Activated naive CD8-positive, alpha-beta T cell (primary cell): ENCODE data around the gene INPP5K.
"Not testable (repeated sequence)": the region's sequence is repeated elsewhere in the genome, so short reads cannot be mapped to it uniquely, and the experiment has no call there.

Experiments
- H3K27ac Mint-ChIP-seq: one replicate; pipeline ENCODE4 v1.8.0; 2021; ENCODE audit warnings: mixed read lengths
- H3K27me3 Mint-ChIP-seq: one replicate; pipeline ENCODE4 v1.8.0; 2021; ENCODE audit warnings: mixed read lengths
- H3K36me3 Mint-ChIP-seq: one replicate; pipeline ENCODE4 v1.8.0; 2021; ENCODE audit warnings: mixed read lengths
- H3K4me1 Mint-ChIP-seq: one replicate; pipeline ENCODE4 v1.8.0; 2021; ENCODE audit warnings: low read depth, mixed read lengths
- H3K4me3 Mint-ChIP-seq: one replicate; pipeline ENCODE4 v1.8.0; 2021; ENCODE audit warnings: mild to moderate bottlenecking, mixed read lengths
- H3K9me3 Mint-ChIP-seq: one replicate; pipeline ENCODE4 v1.8.0; 2021; ENCODE audit warnings: low read depth, mixed read lengths

INPP5K gene

GRCh38 chr17:1516388-1517161 lies at the start of gene INPP5K:
Gene INPP5K (minus strand): TSS chr17:1516612. CDS start chr17:1516499, 113 bp downstream.
- Mint-ChIP-seq H3K9me3 (no peaks in the 10 kb centered on the region), H3K4me1 (peaks cover 32% of the 10 kb centered on the region), H3K4me3 (peak within 1 kb of the TSS; percentile 90), H3K36me3 (peaks cover 4% of the 10 kb centered on the region), H3K27ac (peak within 1 kb of the TSS; percentile 83), H3K27me3 (no peaks in the 10 kb centered on the region)

DNA sequence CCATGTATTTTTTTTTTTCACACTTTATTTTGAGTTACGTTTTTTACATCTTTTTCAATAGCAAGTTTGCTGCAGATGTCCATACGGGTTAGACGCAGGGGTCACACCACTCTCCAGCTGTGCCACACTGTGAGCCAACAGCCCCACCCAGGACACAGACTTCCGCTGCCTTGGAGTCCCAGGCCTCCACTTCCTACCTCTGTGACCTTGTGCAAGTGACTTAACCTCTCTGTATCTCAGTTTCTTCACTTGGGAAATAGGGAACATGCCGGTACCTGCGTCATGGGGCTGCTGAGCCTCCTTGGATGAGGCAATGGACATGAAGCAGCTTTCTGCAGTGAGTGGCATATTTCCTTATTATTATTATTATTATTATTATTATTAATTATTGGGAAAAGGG lies 49.5 kb upstream of the INPP5K start:
- Mint-ChIP-seq H3K36me3 (no peaks in the 10 kb centered on the region), H3K9me3 (no peaks in the 10 kb centered on the region), H3K4me1 (peaks cover 30% of the 10 kb centered on the region), H3K27me3 (no peaks in the 10 kb centered on the region), H3K27ac (no peak overlapping the region), H3K4me3 (no peak overlapping the region)

GRCh38 chr17:1563786-1564613 lies 47.6 kb upstream of the INPP5K start:
- Mint-ChIP-seq H3K27me3 (no peaks in the 10 kb centered on the region), H3K4me1 (peaks cover 41% of the 10 kb centered on the region), H3K27ac (no peak overlapping the region), H3K36me3 (no peaks in the 10 kb centered on the region), H3K4me3 (peak overlapping the region; percentile 46), H3K9me3 (no peaks in the 10 kb centered on the region)

DNA sequence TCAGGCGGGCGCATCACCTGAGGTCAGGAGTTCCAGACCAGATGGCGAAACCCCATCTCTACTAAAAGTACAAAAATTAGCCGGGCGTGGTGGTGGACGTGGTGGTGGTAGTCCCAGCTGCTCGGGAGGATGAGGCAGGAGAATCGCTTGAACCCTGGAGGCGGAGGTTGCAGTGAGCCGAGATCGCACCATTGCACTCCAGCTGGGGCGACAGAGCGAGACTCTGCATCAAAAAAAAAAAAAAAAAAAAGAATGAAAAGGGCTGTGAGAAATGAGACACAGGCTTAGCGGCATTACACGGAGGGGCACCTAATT lies 47.0 kb upstream of the INPP5K start:
- H3K27ac Mint-ChIP-seq, H3K36me3 Mint-ChIP-seq, H3K27me3 Mint-ChIP-seq, H3K9me3 Mint-ChIP-seq: not testable (repeated sequence)
- Mint-ChIP-seq H3K4me1 (peaks cover 43% of the 10 kb centered on the region), H3K4me3 (peak overlapping the region; percentile 46)

GRCh38 chr17:1562176-1562643 lies 45.8 kb upstream of the INPP5K start:
- Mint-ChIP-seq H3K36me3 (no peaks in the 10 kb centered on the region), H3K27me3 (no peaks in the 10 kb centered on the region), H3K9me3 (no peaks in the 10 kb centered on the region), H3K4me1 (peaks cover 40% of the 10 kb centered on the region), H3K27ac (no peak overlapping the region), H3K4me3 (peak overlapping the region; percentile 88)

DNA sequence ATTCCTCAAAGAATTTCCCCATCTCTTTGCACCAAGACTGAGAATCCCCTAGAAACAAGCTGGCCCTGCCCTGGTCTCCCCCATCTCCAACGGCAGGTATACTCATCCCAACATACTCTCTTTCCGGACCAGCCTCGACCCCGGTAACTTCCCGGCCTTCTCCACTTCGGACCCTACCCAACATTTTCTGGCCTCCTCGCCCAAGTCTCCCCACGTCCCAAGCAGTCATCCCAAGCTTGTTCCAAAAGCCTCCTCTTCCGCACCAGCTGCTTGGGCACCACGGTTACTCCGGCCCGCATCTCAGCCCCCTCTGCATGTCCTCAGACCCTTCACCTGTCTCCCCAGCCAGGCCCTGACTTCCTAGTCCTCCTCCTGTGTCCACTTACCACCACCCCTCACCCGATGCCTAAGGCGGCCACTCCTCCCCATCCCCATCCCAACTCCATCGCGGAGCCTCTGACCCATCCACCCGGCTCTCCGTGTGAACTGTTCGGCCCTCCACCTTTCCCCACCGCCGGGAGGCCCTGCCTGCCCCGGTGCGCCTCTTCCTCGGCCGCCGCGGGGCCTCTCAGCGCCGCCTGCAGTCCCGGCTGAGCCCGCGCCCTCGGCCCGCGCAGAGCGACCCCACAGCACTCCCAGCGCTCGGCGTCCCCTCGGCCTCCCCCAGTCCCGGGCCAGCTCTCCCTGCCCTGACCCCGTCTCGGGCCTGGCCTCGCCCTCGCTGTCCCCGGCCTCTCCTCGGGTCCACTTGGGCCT lies 45.2 kb upstream of the INPP5K start:
- Mint-ChIP-seq H3K27me3 (no peaks in the 10 kb centered on the region), H3K4me3 (peak overlapping the region; percentile 88), H3K27ac (peak overlapping the region; percentile 70), H3K9me3 (no peaks in the 10 kb centered on the region), H3K36me3 (no peaks in the 10 kb centered on the region), H3K4me1 (peaks cover 36% of the 10 kb centered on the region)

- H3K27me3 Mint-ChIP-seq: no peaks in the 10 kb centered on the region
- H3K4me1 Mint-ChIP-seq: peaks cover 32% of the 10 kb centered on the region
- no peaks in the 10 kb centered on the region for H3K9me3 Mint-ChIP-seq
Observed at GRCh38 chr17:1560858-1561355, 44.5 kb upstream of the INPP5K start.

DNA sequence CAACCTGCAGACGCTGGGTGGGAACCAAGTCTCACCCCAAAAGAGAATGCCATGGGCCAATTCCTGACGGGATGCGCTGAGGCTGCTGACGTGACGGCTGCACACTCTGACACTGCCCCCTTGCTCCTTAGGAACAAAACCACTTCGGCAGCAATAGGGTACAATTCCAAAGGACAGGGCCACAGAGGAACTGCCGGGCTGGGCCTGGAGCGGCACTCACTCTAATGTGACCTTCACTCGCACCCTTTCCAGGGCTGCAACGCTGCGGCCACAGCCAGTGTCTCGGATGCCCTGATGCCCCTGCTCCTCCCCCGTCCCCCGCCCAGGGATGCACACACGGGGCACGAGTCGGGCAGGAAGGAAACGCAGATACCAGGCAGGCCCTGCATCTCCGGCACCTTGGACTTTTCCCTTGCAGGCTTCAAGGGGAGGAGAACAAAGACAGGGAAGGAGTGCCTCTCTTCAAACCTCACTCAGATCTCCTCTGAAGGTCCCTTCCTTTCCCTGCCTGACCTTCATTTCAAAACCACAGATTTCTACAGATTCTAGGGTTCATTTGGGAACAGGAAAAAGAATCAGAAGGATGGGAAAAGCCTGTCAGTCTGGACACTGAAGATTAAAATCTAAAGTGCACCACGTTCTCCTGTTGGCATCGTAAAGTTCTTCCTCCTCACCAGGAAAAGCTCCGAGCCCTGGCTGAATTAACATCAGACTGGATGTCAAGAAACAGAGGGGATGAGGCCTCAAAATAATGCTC lies 43.9 kb upstream of the INPP5K start:
- Mint-ChIP-seq H3K4me3 (peak overlapping the region; percentile 88), H3K36me3 (no peaks in the 10 kb centered on the region), H3K9me3 (no peaks in the 10 kb centered on the region), H3K27me3 (no peaks in the 10 kb centered on the region), H3K4me1 (peaks cover 29% of the 10 kb centered on the region), H3K27ac (no peak overlapping the region)

More at GRCh38 chr17:1560858-1561355, 44.5 kb upstream of the INPP5K start:
- Mint-ChIP-seq H3K4me3 (peak overlapping the region; percentile 88), H3K27ac (peak overlapping the region; percentile 70), H3K36me3 (no peaks in the 10 kb centered on the region)

GRCh38 chr17:1559047-1560043 lies 42.9 kb upstream of the INPP5K start:
- no peaks in the 10 kb centered on the region for H3K9me3 Mint-ChIP-seq
- no peak overlapping the region for H3K27ac Mint-ChIP-seq
- no peaks in the 10 kb centered on the region for H3K27me3 Mint-ChIP-seq
- H3K36me3 Mint-ChIP-seq: no peaks in the 10 kb centered on the region
- peak overlapping the region; percentile 40 for H3K4me3 Mint-ChIP-seq
- H3K4me1 Mint-ChIP-seq: peaks cover 28% of the 10 kb centered on the region

- Mint-ChIP-seq H3K4me1 (peaks cover 21% of the 10 kb centered on the region), H3K4me3 (no peak overlapping the region), H3K9me3 (no peaks in the 10 kb centered on the region), H3K36me3 (peaks cover 2% of the 10 kb centered on the region), H3K27ac (no peak overlapping the region), H3K27me3 (no peaks in the 10 kb centered on the region)
Observed at GRCh38 chr17:1558401-1558800, 42.0 kb upstream of the INPP5K start.

GRCh38 chr17:1557355-1558095 lies 41.1 kb upstream of the INPP5K start:
- Mint-ChIP-seq H3K27me3 (no peaks in the 10 kb centered on the region), H3K36me3 (peaks cover 2% of the 10 kb centered on the region), H3K4me1 (peaks cover 21% of the 10 kb centered on the region), H3K4me3 (no peak overlapping the region), H3K27ac (no peak overlapping the region), H3K9me3 (no peaks in the 10 kb centered on the region)

- Mint-ChIP-seq H3K27ac (no peak overlapping the region), H3K36me3 (peaks cover 5% of the 10 kb centered on the region), H3K9me3 (no peaks in the 10 kb centered on the region), H3K4me3 (no peak overlapping the region), H3K27me3 (no peaks in the 10 kb centered on the region), H3K4me1 (peaks cover 12% of the 10 kb centered on the region)
Observed at GRCh38 chr17:1555651-1556471, 39.4 kb upstream of the INPP5K start.
